Epithelial cell of prostate (primary cell): ENCODE measurements around the gene GPHB5.
"Not testable (repeated sequence)": the region's sequence is repeated elsewhere in the genome, so short reads cannot be mapped to it uniquely, and the experiment has no call there.

Experiments
- DNase-seq: peaks from one replicate; pipeline ENCODE4 v3.0.0-alpha.2; 2011; ENCODE audit warnings: low read depth, low spot score
- H3K27ac ChIP-seq: fragments of 450-650 bp; 2 replicates; pipeline ENCODE4 v1.5.1; 2017; ENCODE audit warnings: mild to moderate bottlenecking

Gene GPHB5

GRCh38 chr14:63296060-63296563 lies 22.6 kb downstream of the GPHB5 start:
- no peak overlapping the region for H3K27ac ChIP-seq
- no peak for DNase-seq

DNA sequence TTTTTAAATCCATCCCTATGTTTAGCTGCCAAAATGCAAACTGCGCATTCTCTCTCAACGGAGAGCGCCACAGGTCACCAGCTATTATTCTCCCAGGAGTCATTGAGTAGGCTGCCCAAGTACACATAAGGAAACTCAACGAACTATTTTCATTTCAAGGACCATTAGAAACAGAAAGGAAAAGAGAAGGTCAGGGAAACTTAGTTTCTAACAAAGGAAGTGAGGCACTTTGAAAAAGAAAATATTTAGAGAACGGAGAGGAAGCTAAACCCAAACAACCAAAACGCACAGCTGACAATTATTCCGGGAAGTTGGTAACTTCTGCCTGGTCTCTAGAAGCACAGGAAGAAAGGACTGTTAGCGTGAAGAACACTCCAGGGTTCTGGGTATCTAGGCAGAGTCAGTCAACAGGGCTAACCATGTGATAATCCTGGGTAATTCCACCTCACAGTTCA lies 23.5 kb downstream of the GPHB5 start:
- no peak overlapping the region for H3K27ac ChIP-seq
- no peak for DNase-seq

DNA sequence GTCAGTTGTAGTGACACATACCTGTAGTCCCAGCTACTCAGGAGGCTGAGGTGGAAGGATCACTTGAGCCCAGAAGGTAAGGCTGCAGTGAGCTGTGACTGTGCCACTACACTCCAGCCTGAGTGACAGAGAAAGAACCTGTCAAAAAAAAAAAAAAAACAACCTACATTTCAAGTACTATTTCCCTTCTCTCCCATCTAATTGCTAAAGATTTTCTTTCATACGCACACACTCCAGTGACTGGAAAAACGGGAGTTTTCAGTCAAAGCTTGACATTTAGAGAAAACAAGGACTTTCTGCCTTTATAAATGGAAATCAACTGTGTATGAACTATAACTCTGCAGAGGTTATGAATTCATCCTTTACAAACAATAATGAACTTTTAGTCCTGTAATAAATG lies 25.9 kb downstream of the GPHB5 start:
- no peak for DNase-seq
- H3K27ac ChIP-seq, result no peak overlapping the region

DNA sequence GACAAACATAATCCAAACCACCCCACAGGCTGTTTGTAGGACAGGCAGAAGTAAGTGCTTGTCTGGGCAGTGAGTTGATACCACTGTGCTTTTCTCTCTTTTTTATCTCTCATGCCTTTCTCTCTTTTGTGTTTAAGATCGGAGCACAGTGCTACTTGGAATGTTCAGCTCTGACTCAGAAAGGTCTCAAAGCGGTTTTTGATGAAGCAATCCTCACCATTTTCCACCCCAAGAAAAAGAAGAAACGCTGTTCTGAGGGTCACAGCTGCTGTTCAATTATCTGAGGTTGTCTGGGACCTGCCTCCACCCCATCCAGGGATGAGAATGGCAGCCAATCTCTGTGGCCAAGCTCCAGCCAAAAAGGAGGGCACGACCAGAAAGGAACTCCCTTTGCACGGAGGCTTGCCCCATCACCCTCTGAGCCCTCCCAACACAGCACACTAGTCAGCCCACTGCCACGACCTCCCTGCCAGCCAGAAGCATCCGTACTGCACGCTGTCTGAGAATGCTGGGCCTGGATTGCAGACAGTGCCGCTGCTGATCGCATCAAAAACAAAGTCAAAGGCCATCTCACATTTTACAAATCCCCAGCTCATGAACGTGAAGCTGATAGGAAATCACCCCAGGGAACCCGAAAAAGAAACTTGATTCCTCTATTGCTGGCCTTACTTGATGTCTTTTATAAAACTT lies 27.8 kb downstream of the GPHB5 start:
- no peak for DNase-seq
- no peak overlapping the region for H3K27ac ChIP-seq

DNA sequence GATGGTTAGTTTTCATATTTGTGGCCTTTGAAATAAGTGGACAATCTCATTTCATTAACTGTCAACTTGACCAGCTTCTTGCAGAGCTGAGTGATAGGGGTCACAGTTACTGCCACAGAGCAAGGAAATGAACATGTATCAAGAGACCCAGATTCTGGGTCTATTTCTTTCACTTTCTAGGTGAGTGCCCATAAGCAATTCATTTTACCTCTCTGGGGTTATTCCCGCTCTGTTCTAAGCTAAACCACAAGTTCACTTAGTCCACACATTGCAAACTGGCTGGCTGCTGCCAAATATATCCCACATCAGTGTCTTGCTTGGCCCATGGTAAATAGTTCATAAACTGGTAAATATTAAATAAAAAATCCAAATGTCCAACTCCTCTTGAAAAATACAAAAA lies 29.9 kb downstream of the GPHB5 start:
- H3K27ac ChIP-seq, result no peak overlapping the region
- DNase-seq, result no peak

DNA sequence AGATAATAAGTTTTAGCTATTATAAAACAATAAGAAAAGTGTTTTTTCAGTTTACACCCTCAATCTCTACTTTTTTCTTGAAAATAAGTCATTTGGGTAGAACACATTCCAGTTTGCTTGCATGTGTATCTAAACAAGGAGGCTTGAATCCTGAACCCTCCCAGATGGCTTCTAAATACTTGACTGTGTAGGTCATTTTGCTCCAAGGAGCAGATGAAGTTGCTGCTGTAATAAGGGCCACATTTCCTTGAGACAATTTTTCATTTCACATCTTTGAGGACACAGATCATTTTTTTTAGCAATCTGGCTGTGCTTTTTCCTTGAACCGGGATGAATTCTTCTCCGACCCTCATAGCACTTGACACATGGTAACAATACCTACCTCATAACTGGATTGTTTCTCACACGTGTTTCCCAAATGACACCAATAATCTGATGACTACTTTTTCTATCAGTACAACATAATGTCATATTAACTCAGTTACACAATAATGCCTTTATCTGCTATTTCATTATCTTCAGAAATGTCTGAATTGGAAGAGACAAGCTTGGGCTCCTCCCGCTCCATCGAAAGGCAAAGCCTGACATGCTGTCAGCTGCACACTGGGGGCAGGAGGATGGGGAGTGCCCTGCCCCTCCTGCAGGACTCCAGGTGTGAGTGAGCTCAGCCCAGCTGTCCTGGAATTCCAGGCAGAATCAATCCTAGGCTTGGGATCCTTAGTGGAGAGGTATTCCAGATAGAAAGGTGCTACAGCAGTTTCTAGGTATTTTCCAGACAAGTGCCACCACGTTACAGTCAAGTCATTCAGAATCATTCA lies 30.9 kb downstream of the GPHB5 start:
- no peak for DNase-seq
- H3K27ac ChIP-seq, result no peak overlapping the region

GRCh38 chr14:63286071-63286470 lies 32.7 kb downstream of the GPHB5 start:
- no peak for DNase-seq
- no peak overlapping the region for H3K27ac ChIP-seq

- no peak overlapping the region for H3K27ac ChIP-seq
- DNase-seq, result no peak
Measured at GRCh38 chr14:63283884-63284248, 34.9 kb downstream of the GPHB5 start.

- no peak for DNase-seq
- no peak overlapping the region for H3K27ac ChIP-seq
Measured at GRCh38 chr14:63282997-63283883, 35.5 kb downstream of the GPHB5 start.

GRCh38 chr14:63279933-63280332 lies 38.8 kb downstream of the GPHB5 start:
- DNase-seq, H3K27ac ChIP-seq: not testable (repeated sequence)

DNA sequence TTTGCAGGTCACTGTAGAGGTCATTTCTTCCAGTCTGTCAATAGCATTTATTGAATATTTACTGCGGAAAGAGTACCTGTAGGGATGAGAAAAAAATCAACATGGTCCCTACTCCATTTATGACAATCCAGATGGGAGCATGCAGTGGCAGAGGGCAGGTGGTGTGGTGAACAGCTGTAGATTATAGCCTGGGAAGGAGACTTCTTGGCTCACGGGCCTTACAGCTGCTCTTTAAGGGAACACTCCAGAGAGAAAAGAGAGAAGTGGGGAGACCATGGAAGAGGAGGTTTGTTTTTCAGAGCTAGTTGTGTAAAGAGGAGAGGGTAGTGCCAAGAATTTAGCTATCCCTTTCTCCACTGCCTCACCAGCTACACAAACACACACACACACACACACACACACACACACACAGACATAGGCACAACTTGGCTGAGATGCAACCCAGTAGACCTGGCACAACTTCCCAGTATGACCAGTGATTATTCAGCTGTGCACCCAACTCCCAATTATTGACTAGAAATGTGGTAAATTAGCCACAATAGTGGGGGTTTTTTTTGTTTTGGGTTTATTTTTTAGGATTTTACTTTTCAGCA lies 41.0 kb downstream of the GPHB5 start:
- no peak for DNase-seq
- no peak overlapping the region for H3K27ac ChIP-seq

GRCh38 chr14:63276492-63277342 lies 42.0 kb downstream of the GPHB5 start:
- DNase-seq, result no peak
- no peak overlapping the region for H3K27ac ChIP-seq

DNA sequence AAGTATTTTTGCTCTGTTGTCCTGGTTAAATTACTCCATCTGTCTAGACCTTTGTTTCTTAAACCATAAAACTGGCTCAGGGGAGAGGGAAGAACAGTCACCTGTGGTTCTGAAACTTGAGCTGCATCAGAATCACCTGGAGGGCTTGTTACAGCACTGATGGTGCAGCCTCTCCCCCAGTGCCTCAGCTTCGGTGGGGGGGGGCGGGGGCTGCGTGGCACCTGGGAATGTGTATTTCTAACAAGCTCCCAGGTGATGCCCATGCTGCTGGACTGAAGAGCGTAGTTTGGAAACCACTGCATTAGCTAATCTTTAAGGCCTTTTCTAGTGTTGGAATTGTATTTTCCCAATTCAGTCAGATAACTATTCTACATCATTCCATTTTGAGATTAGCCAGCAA lies 42.7 kb downstream of the GPHB5 start:
- no peak for DNase-seq

DNA sequence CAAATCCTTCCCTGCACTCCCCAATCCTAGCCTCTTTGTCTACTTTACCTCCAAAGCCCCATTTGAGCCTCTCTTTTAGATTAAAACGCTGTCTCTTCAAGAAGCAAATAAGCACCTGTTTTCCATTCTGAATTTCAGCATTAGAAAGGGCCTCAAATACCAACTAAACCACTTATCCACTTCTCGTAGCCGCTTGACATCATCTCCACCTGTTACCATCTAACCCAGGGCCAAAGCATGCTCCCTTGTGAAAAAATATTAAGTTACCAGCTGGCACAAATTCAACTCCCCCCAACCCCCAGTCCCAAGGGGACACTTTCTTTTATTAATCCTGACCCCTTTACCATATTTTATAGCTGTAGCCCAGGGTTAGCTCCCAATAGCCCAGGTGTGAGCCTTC lies 43.1 kb downstream of the GPHB5 start:
- DNase-seq, result no peak
- H3K27ac ChIP-seq, result no peak overlapping the region

More for the DNA sequence above, 42.7 kb downstream of the GPHB5 start:
- H3K27ac ChIP-seq, result no peak overlapping the region

- no peak for DNase-seq
- H3K27ac ChIP-seq, result no peak overlapping the region
Measured at GRCh38 chr14:63273717-63274655, 44.7 kb downstream of the GPHB5 start.

- no peak overlapping the region for H3K27ac ChIP-seq
- DNase-seq, result no peak
Measured at GRCh38 chr14:63273129-63273528, 45.6 kb downstream of the GPHB5 start.

- DNase-seq, result no peak
- H3K27ac ChIP-seq, result no peak overlapping the region
Measured at GRCh38 chr14:63269561-63270225, 49.0 kb downstream of the GPHB5 start.

DNA sequence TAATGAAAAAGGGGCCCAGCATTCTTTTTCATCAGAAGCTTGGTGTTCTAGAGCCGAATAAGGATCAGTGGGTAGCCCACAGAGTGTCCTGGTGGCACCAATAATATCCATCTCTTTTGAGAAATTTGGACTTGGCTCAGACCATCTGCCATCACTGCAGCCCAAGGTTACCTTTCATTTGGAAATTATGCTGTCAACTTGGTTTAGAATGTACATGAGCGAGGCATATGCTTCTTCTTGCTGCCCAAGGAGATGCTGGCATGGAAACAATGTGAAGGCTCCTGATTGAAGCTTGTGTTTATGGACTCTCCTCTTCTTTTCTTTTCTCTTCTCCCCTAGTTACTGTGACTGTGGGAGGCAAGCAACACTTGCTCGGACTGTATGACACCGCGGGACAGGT lies 50.0 kb downstream of the GPHB5 start:
- DNase-seq, result no peak
- H3K27ac ChIP-seq, result no peak overlapping the region
